Activated CD8-positive, alpha-beta memory T cell treated with anti-CD3 and anti-CD28 coated beads for 48 hours (primary cell): Measurements from ENCODE around the gene MKS1.

Experiments used
- DNase-seq, 3 experiments: peaks; one replicate each; pipeline ENCODE4 v3.0.0-alpha.2; 2020; ENCODE audit warnings: low read depth in 2 of 3, low spot score in 2 of 3

Gene MKS1

GRCh38 chr17:58219007-58219788 lies at the start of gene MKS1:
MKS1 (minus strand) TSS chr17:58219255; CDS start chr17:58219230, 25 bp downstream.
- DNase-seq: peak; percentile 90 to 94 (median 91)

GRCh38 chr17:58268326-58268725 lies 49.3 kb upstream of the MKS1 start:
- no peak for DNase-seq

GRCh38 chr17:58267347-58268324 lies 48.6 kb upstream of the MKS1 start:
- DNase-seq: no peak

- DNase-seq: no peak
Measured at GRCh38 chr17:58265902-58266875, 47.1 kb upstream of the MKS1 start.

- DNase-seq: no peak
Measured at GRCh38 chr17:58265271-58265670, 46.2 kb upstream of the MKS1 start.

GRCh38 chr17:58264407-58265103 lies 45.5 kb upstream of the MKS1 start:
- no peak for DNase-seq

- DNase-seq: no peak
Measured at GRCh38 chr17:58263773-58264172, 44.7 kb upstream of the MKS1 start.

- no peak for DNase-seq
Measured at GRCh38 chr17:58262149-58262548, 43.1 kb upstream of the MKS1 start.

GRCh38 chr17:58254803-58255202 lies 35.7 kb upstream of the MKS1 start:
- no peak for DNase-seq

- DNase-seq: no peak
Measured at GRCh38 chr17:58253082-58253481, 34.0 kb upstream of the MKS1 start.

GRCh38 chr17:58252141-58252540 lies 33.1 kb upstream of the MKS1 start:
- DNase-seq: no peak

GRCh38 chr17:58250344-58251011 lies 31.4 kb upstream of the MKS1 start:
- no peak for DNase-seq

- peak; percentile 52 to 70 (median 64) for DNase-seq
Measured at GRCh38 chr17:58249270-58250133, 30.4 kb upstream of the MKS1 start.

- DNase-seq: no peak
Measured at GRCh38 chr17:58248955-58249269, 29.9 kb upstream of the MKS1 start.

- DNase-seq: no peak
Measured at GRCh38 chr17:58247511-58248363, 28.7 kb upstream of the MKS1 start.

- DNase-seq: no peak
Measured at GRCh38 chr17:58246781-58247180, 27.7 kb upstream of the MKS1 start.

GRCh38 chr17:58246104-58246740 lies 27.2 kb upstream of the MKS1 start:
- DNase-seq: no peak
